HG03571 (cell line): ENCODE measurements around the gene PIEZO1.

Experiments used
- ATAC-seq: cut with Tn5 transposase; IDR thresholded peaks from one replicate; pipeline ENCODE4 v1.9.1; 2021; ENCODE audit not compliant: unreplicated experiment

The PIEZO1 gene

GRCh38 chr16:88736496-88736895 lies 48.5 kb downstream of the PIEZO1 start:
- ATAC-seq = no peak

DNA sequence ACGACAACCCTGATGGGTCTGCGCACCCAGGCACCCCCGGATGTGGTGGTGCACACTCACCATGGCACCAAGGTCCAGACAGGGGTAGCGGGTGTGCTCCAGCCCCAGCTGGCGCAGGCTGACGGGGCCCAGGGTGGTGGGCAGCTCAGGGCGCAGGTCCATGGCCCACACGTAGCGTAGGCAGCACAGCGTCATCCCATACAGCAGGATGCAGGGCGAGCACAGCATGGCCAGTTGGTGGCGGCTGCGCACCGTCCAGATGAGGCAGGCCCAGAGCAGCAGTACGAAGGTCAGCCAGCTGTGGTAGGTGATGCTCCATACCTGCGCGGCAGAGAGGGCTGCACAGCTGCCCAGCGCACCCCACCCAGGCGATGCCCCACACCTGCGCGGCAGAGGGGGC lies 48.9 kb downstream of the PIEZO1 start:
- no peak for ATAC-seq

DNA sequence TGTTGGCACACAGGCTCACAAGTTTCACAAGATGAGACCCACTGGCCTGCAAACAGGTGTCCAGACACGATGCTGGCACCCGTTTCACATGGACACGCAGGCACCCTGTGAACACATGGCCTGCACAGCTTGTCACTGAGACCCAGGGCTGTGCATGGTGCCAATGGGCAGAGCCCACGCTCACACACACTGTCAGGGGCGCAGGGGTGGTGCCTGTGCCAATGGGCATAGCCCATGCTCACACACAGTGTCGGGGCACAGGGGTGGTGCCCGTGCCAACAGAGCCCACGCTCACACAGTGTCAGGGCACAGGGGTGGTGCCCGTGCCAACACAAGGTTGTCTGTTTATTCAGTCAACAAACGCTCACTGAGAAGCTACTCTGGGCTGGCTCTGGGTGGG lies 49.4 kb downstream of the PIEZO1 start:
- no peak for ATAC-seq

- ATAC-seq = no peak
Measured at GRCh38 chr16:88735121-88735520, 49.9 kb downstream of the PIEZO1 start.

- ATAC-seq = no peak
Measured at GRCh38 chr16:88734361-88734728, 50.7 kb downstream of the PIEZO1 start.

- ATAC-seq = no peak
Measured at GRCh38 chr16:88733630-88734360, 51.2 kb downstream of the PIEZO1 start.

DNA sequence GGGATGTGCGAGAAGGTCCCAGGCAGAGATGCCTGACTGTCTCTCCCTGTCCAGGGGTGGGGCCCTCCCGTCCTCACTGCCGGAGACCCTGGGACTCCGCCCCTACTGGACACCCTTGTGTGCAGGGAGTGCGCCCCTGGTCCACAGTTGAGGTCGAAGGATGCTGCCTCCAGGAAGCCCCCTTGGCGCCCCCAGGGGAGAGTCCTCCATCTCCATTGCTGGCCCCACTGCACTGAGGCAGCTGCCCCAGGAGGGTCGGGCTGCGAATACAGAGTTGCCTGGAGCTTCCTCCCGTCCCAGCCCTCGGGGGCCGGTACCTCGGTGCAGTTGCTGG lies 52.1 kb downstream of the PIEZO1 start:
- no peak for ATAC-seq

GRCh38 chr16:88732172-88732960 lies 52.7 kb downstream of the PIEZO1 start:
- no peak for ATAC-seq

GRCh38 chr16:88731699-88732098 lies 53.3 kb downstream of the PIEZO1 start:
- ATAC-seq = no peak

- no peak for ATAC-seq
Measured at GRCh38 chr16:88730632-88731607, 54.1 kb downstream of the PIEZO1 start.

DNA sequence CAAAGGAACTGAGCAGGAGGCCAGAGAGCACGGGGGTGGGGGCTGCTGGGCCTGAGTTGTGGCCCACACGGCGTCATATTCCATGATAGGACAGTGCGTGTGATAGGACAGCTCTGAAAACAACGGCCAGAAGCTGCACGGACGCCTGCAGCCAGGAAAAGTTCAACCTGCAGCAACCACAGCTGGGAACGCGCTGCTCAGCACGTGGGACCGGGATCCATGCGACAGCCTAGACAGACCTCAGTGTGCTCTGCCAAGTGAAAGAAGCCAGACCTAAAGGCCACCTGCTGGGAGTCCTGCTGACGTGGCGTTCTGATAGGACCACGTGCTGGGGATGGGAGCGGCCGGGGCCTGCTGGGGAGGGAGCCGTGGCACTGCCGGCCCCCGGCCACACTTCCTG lies 57.1 kb downstream of the PIEZO1 start:
- ATAC-seq = no peak

DNA sequence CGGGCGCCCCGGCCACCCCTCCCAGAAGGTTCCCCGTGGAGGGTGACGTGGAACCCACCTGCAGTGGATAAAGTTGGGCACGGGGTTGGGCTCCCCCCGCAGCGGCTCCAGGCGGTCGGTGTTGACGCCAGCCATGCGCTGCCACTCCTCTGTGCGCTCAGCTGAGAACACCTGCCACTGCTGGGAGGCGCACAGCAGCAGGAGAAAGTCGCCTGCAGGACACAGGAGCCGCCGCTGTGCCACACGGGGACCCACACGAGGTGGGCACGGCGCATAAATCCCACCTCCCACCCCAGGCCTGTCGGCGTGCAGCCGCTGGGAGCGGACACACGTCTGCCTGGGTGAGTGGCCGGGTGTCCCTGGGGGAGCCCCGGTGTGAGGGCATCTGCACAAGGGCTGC lies 58.0 kb downstream of the PIEZO1 start:
- no peak for ATAC-seq

DNA sequence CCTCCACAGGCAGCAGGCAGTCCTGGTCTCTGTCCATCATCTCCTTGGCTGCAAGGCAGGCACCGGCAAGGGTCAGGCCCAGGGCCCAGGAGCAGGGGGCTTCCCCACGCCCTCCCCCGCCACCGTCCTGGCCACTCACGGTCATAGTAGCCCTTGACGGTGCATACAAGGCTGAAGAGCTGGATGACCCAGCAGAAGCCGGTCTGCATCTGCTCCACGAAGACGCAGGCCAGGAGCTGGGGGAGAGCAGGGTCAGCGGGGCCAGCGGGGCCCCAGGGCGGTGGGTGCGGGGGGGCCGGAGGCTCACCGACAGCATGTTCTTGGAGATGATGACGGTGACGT lies 58.6 kb downstream of the PIEZO1 start:
- ATAC-seq = no peak

DNA sequence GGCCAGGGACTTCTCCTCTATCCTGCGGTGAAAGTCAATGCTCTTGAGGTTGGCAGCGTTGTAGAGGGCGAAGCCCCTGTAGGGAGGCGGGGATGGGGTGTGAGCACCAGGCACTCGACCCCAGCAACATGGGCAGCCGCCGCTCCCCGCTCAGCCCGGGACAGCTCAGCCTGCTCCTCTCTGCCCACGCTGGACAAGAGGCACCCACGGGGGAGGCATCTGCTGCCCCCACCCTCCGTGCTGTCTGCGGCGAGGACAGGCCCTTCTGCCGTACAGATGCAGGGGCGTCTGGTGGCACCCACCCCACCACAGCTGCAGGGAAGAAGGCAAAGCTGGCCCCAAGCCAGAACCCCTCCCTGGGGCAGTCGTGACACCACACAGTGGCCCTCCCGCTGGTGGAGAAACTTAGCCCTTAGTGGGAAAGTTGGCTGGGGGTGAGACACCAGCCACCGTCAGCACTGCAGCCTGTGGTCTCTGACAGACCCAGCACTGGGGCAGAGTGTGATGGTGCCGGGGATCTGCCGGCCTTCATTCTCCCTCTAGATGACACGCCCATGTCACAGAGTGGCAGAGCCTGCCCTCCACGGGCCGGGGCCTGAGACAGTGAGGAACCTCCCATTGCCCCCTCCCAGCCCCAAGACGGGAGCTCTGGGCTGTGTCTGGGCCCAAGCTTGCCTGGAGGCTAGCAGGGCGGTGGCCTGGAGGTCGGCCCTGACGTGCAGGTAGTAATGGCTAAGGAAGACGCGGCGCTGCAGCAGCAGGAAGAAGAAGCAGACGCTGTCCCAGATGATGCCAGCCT lies 59.2 kb downstream of the PIEZO1 start:
- ATAC-seq = no peak

DNA sequence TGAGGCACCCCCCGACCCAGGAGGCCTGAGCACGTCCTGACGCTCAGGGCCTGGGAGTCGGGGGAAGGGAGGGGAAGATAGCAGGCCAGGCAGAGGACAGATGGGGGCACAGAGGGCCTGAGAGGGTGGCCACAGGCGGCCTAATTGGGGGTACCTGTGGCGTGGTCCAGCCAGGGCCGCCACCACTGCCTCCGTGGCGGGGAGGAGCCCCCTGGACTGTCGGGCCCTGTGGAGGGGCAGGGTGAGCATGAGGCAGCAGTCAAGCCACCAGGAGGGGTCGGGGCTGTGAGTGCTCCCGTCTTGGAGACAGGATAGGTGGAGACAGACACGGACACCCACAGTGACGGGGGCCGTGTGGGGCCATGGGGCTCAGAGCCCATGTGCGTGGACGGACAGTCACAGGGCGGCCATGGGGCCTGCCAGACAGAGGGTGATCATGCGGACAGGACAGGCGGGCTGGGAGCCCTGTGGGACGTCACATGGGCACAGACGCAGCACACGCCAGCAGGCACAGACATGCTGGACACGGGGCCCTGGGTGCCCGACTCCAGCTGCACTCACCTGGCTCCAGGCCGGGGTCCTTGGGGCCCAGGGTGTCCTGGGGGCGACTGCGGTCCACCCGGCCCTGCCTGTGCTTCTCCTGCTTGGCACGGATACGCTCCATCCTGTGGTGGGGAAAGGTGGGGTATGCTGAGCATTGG lies 60.0 kb downstream of the PIEZO1 start:
- no peak for ATAC-seq

DNA sequence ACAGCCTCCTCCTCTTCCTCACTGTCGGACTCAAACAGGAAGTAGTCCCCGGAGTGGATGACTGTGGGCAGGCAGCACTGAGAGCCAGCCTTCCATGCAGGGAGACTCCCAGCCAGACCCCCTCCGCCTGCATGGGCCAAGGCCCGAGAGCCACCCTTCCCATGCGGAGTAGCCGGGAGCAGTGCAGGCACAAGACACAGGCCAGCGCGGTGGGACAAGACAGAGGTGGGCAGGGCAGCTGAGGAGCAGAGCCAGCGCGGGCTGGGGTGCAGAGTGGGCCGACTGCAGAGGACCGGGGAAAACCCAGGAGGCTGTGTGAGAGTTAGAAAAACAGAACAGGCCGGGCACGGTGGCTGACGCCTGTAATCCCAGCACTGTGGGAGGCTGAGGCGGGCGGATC lies 61.1 kb downstream of the PIEZO1 start:
- no peak for ATAC-seq

DNA sequence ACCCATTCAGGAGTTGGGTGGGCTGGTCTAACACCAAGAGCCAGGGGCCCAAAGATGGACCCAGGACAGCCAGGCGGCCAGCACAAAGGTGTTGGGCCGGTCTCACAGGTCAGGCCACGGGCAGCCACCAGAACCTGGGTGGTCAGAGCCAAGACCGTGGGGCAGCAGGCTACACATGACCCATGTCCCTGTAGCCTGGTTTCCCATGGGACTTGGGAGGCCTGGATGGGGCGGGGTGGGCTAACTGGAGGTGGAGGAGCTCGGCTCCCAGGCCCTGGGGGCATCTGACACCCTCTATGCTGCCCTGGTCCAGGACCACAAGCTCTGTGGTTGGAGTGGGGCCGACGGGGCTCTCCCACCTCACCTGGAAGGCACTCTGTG lies 61.5 kb downstream of the PIEZO1 start:
- ATAC-seq = no peak

DNA sequence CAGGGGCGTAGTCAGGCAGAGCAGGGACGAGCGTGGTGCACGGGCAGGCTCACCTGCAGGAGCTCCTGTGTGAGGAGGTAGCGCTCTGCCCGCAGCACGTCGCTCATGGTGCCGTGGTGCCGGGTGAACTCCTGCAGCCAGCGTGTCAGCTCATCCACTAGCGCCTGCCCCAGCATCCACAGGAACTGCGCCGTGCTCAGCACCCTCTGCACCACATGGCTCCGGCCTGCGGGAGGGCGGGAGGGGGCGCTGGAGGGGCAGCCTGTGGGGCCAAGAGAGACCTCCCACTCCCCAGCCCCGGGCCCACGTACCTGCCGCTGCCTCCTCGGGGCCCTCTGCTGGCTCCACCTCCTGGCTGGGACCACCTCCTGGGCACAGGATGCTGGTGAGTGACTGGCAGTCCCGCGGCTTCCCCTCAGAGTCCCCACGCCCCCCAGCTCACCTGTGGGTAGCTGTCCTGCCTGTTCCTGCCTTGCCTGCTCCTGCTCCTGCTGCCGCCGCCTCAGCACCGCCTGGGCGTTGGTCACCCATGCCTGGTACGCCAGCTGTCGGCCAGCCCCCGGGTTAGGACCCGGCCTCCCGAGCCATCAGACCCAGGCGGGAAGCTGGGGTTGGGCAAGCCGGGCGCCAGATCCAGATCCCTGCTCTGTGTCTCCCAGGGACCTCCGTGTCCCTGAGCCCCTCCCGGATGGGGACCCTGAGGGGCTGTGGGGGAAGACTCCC lies 62.1 kb downstream of the PIEZO1 start:
- ATAC-seq = no peak

DNA sequence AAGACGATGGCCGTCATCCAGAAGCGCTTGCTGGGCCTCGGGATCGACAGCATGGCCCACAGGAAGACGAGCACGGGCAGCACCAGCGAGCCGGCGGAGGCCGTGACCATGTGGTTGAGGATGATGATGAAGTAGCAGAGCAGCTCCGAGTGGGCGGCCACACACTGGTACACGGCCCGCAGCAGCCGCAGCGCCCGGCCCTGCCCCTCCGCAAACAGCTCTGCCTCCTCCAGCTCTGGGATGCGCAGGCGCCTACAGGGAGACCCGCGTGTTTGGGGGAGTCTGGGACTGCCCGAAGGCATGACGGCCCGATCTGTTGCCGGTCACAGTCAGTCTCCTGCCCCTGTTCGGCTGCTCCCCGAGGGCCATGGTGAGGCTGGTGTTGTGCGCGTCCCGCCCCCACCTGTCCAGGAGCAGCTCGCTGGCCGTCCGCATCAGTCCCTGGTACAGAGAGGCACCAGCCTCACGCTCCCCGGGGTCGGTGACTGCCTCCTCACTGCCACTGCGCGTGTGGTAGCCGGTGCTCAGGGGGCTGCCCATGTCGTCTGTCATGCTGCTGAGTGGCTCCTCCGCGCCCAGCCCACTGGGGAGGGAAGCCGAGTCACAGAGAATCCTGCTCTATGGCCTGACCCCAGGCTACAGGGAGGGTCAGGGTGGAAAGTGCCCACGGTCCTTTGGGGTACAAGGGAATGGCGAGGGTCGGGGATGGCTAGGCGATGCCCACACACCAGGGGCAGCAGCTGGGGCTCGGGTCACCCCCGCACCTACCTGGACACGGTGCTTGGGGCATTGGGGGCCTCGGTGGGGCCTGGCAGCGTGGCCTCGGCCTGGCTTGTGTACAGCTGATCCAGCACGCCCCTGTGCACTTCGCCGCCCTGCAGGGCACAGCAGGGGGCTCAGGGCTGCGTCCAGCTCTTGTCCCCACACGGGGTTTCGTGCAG lies 62.9 kb downstream of the PIEZO1 start:
- no peak for ATAC-seq
